ENCODE measurements around the gene SMIM5. TPM values are rescaled to one million over a fixed set of nuclear protein-coding genes. Genes with fewer than 3 reads are reported as not detected.
A peak's percentile ranks its signal among the peaks of the same experiment; 100 is the strongest.
"Not testable (repeated sequence)": the region's sequence is repeated elsewhere in the genome, so short reads cannot be mapped to it uniquely, and the experiment has no call there.

Gene SMIM5
- total RNA-seq, 4 donors from 2014 or later = 68.8 to 161 (median 97.1) TPM; not detected in 1

- no peaks in the 10 kb centered on the region for H3K9me3 ChIP-seq
- no peaks in the 10 kb centered on the region for H3K36me3 ChIP-seq
- no peak for DNase-seq
- H3K27me3 ChIP-seq = no peaks in the 10 kb centered on the region
- TF ChIP-seq CTCF (IDR thresholded peaks at IDR 0.05) (no peak), POLR2A (IDR thresholded peaks at IDR 0.05) (no peak)
- peak overlapping the region in 1 of 4 donors; percentile 75 for H3K27ac ChIP-seq
- no peak overlapping the region for H3K4me3 ChIP-seq
- peaks cover 5 to 63% (median 9%) of the 10 kb centered on the region in 4 donors for H3K4me1 ChIP-seq
These were observed 3.3 kb downstream of the SMIM5 start for GRCh38 chr17:75636381-75637142.

GRCh38 chr17:75637143-75637538 is 3.9 kb downstream of the SMIM5 start:
- peak overlapping the region in 1 of 4 donors; percentile 75 for H3K27ac ChIP-seq
- no peaks in the 10 kb centered on the region for H3K9me3 ChIP-seq
- no peaks in the 10 kb centered on the region for H3K36me3 ChIP-seq
- H3K27me3 ChIP-seq = no peaks in the 10 kb centered on the region
- peaks cover 5 to 62% (median 9%) of the 10 kb centered on the region in 4 donors for H3K4me1 ChIP-seq
- H3K4me3 ChIP-seq = no peak overlapping the region
- TF ChIP-seq CTCF (IDR thresholded peaks at IDR 0.05) (no peak), POLR2A (IDR thresholded peaks at IDR 0.05) (no peak)
- no peak for DNase-seq

GRCh38 chr17:75637551-75637950 is 4.3 kb downstream of the SMIM5 start:
- Histone ChIP-seq H3K4me1 (peaks cover 5 to 62% (median 9%) of the 10 kb centered on the region in 4 donors), H3K4me3 (no peak overlapping the region), H3K9me3 (no peaks in the 10 kb centered on the region), H3K36me3 (no peaks in the 10 kb centered on the region), H3K27ac (peak overlapping the region in 1 of 4 donors; percentile 75), H3K27me3 (no peaks in the 10 kb centered on the region)
- no peak for TF ChIP-seq POLR2A (IDR thresholded peaks at IDR 0.05)
- no peak for TF ChIP-seq CTCF (IDR thresholded peaks at IDR 0.05)
- DNase-seq = no peak

GRCh38 chr17:75638039-75638438 is 4.8 kb downstream of the SMIM5 start:
- not testable (repeated sequence) for DNase-seq, H3K9me3 ChIP-seq, H3K27me3 ChIP-seq, H3K36me3 ChIP-seq, H3K27ac ChIP-seq, H3K4me3 ChIP-seq
- H3K4me1 ChIP-seq = peaks cover 1 to 62% (median 8%) of the 10 kb centered on the region in 4 donors

- Histone ChIP-seq H3K36me3 (no peaks in the 10 kb centered on the region), H3K4me1 (peaks cover 0 to 55% (median 2%) of the 10 kb centered on the region in 4 donors), H3K4me3 (no peak overlapping the region), H3K27me3 (no peaks in the 10 kb centered on the region), H3K9me3 (no peaks in the 10 kb centered on the region), H3K27ac (no peak overlapping the region)
- DNase-seq = no peak
- no peak for TF ChIP-seq CTCF (IDR thresholded peaks at IDR 0.05)
- TF ChIP-seq POLR2A (IDR thresholded peaks at IDR 0.05) = no peak
These were observed 5.7 kb downstream of the SMIM5 start for GRCh38 chr17:75638893-75639292.

GRCh38 chr17:75639327-75639726 is 6.1 kb downstream of the SMIM5 start:
- Histone ChIP-seq H3K9me3 (no peaks in the 10 kb centered on the region), H3K36me3 (no peaks in the 10 kb centered on the region)

More at GRCh38 chr17:75639327-75639726, 6.1 kb downstream of the SMIM5 start:
- Histone ChIP-seq H3K27me3 (no peaks in the 10 kb centered on the region), H3K27ac (no peak overlapping the region), H3K4me1 (peaks cover 0 to 50% (median 0%) of the 10 kb centered on the region in 4 donors), H3K4me3 (no peak overlapping the region)
- TF ChIP-seq CTCF (IDR thresholded peaks at IDR 0.05) = no peak
- TF ChIP-seq POLR2A (IDR thresholded peaks at IDR 0.05) = no peak
- no peak for DNase-seq
